Spleen (tissue), 11 donors: ENCODE measurements around the gene HLA-C. TPM values are rescaled to one million over a fixed set of nuclear protein-coding genes. Genes with fewer than 3 reads are reported as not detected.
"Not testable (repeated sequence)": the region's sequence is repeated elsewhere in the genome, so short reads cannot be mapped to it uniquely, and the experiment has no call there.

Experiments used
- DNase-seq: peaks from one replicate; pipeline ENCODE4 v3.0.0-alpha.2; 2020
- H3K27ac ChIP-seq, 8 donors: fragments of 200-600 bp; sonication (generic) in 7 of 8; 1 replicate in 4 of 8; 2 replicates in 4 of 8; pipeline versions ENCODE4 v1.5.0 to v1.8.0; 2016 to 2021; ENCODE audit warnings: inconsistent platforms in 4 of 8, mild to moderate bottlenecking in 4 of 8, moderate library complexity in 1 of 8
- H3K27me3 ChIP-seq, 7 donors: fragments of 200-600 bp; sonication (generic) in 6 of 7; replicated peaks in 1 of 7; 1 replicate in 4 of 7; 2 replicates in 3 of 7; pipeline versions ENCODE4 v1.5.0 to v1.8.0; 2016 to 2021; ENCODE audit warnings: inconsistent platforms in 3 of 7, mild to moderate bottlenecking in 1 of 7
- H3K36me3 ChIP-seq, 6 donors: fragments of 200-600 bp; sonication (generic) in 5 of 6; 1 replicate in 4 of 6; 2 replicates in 2 of 6; pipeline versions ENCODE4 v1.5.0 to v1.8.0; 2016 to 2021; ENCODE audit warnings: inconsistent platforms in 2 of 6
- H3K4me1 ChIP-seq, 6 donors: fragments of 200-600 bp; sonication (generic) in 5 of 6; 1 replicate in 3 of 6; 2 replicates in 3 of 6; pipeline versions ENCODE4 v1.5.0 to v1.8.0; 2016 to 2021; ENCODE audit warnings: inconsistent platforms in 3 of 6
- H3K4me3 ChIP-seq, 8 donors: fragments of 200-600 bp; sonication (generic) in 7 of 8; 1 replicate in 4 of 8; 2 replicates in 4 of 8; pipeline versions ENCODE4 v1.5.0 to v1.8.0; 2016 to 2021; ENCODE audit warnings: inconsistent platforms in 4 of 8, mild to moderate bottlenecking in 4 of 8, moderate library complexity in 2 of 8
- H3K9me3 ChIP-seq, 8 donors: fragments of 200-600 bp; sonication (generic) in 7 of 8; 1 replicate in 4 of 8; 2 replicates in 4 of 8; pipeline versions ENCODE4 v1.5.0 to v1.8.0; 2016 to 2021; ENCODE audit warnings: inconsistent platforms in 4 of 8
- CTCF ChIP-seq, 11 experiments: fragments of 200-600 bp in 7 of 11; fragments of 450-650 bp in 4 of 11; sonication (generic) in 4 of 11; IDR thresholded peaks in 8 of 11; conservative IDR thresholded peaks in 3 of 11; 1 replicate in 7 of 11; 2 replicates in 4 of 11; pipeline versions ENCODE4 v1.4.0 to v1.8.0; 2016 to 2021; ENCODE audit warnings: antibody characterized with exemption in 11 of 11, inconsistent platforms in 4 of 11, mild to moderate bottlenecking in 1 of 11
- POLR2A ChIP-seq, 3 donors: fragments of 450-650 bp; IDR thresholded peaks; one replicate each; pipeline ENCODE4 v1.5.1; 2017; ENCODE audit warnings: antibody characterized with exemption in 3 of 3, mild to moderate bottlenecking in 1 of 3
- POLR2AphosphoS5 ChIP-seq, 3 donors: sonication (generic); formaldehyde crosslinking; IDR thresholded peaks; one replicate each; pipeline ENCODE4 v1.5.1; 2017; ENCODE audit warnings: antibody characterized with exemption in 3 of 3
- WGBS, 5 donors: extraction: QIAGEN DNeasy Blood & Tissue Kit in 3 of 5; methylation state at CpG; one replicate each; pipeline versions ENCODE4 v1.1.5 to v1.1.7; 2013 to 2018; 5-methylcytosine and 5-hydroxymethylcytosine counted together
- intact Hi-C: fragments of 100-400 bp; cut with DNase I; formaldehyde crosslinking; loops from one replicate; pipeline ENCODE4 v1.15.0; 2023; ENCODE audit warnings: low total_unique reads
- polyA plus RNA-seq, 3 donors: library from polyadenylated mRNA; stranded (reverse); fragments of 200-250 nt; gene quantifications; one replicate each; pipeline ENCODE4 v1.2.1, GENCODE V29; 2013
- total RNA-seq, 7 donors: library from RNA; depleted of rRNA in 3 of 7; stranded (reverse); fragments of >200 nt in 3 of 7; fragmentation: NEBNext Ultra II Directional in 4 of 7; extraction: Animal tissue kit (Norgen Biotek cat#: 25700) in 4 of 7; gene quantifications; one replicate each; pipeline versions ENCODE4 v1.1.0 to v1.2.1, GENCODE V29; 2016 to 2021
- donor health status: healthy with polysubstance abuse.
- donor health status: DM: no; HTN: no; CAD: no; lungs with moderate emphysema.
- donor health status: DM: no; HTN: no; CAD: no.
- donor health status: Bipolar disorder and iron deficiency.
- donor health status: healthy.
- donor health status: DM: no; HTN: no; CAD: no.
- donor health status: DM: yes; HTN: yes; CAD: no.

Gene HLA-C
- total and polyA plus RNA-seq, 10 donors, result 368 to 2,036 (median 1,278) TPM

GRCh38 chr6:31287619-31288018 lies 15.7 kb upstream of the HLA-C start:
- no peak for DNase-seq
- 71 to 86% (median 78%) methylated on average over 4 of the region's 4 CpGs for WGBS, 5 donors
- Histone ChIP-seq H3K4me1 (no peaks in the 10 kb centered on the region), H3K4me3 (no peak overlapping the region), H3K27ac (no peak overlapping the region), H3K27me3 (peaks cover 0 to 8% (median 0%) of the 10 kb centered on the region in 7 donors), H3K36me3 (no peaks in the 10 kb centered on the region), H3K9me3 (no peaks in the 10 kb centered on the region)
- TF ChIP-seq CTCF (IDR thresholded peaks at IDR 0.05 in 8 of 11, conservative IDR thresholded peaks at IDR 0.05 in 3 of 11) (no peak), POLR2A (IDR thresholded peaks at IDR 0.05) (no peak), POLR2AphosphoS5 (IDR thresholded peaks at IDR 0.05) (no peak)
- intact Hi-C loops, result no loop called here

- no peaks in the 10 kb centered on the region for H3K4me1 ChIP-seq
- TF ChIP-seq CTCF (IDR thresholded peaks at IDR 0.05 in 8 of 11, conservative IDR thresholded peaks at IDR 0.05 in 3 of 11) (no peak), POLR2A (IDR thresholded peaks at IDR 0.05) (no peak), POLR2AphosphoS5 (IDR thresholded peaks at IDR 0.05) (no peak)
- DNase-seq, result no peak
- no peak overlapping the region for H3K27ac ChIP-seq
- no peak overlapping the region for H3K4me3 ChIP-seq
- 65 to 74% (median 71%) methylated on average over 2 of the region's 2 CpGs for WGBS, 5 donors
- no peaks in the 10 kb centered on the region for H3K27me3 ChIP-seq
- intact Hi-C loops, result no loop called here
- no peaks in the 10 kb centered on the region for H3K9me3 ChIP-seq
- no peaks in the 10 kb centered on the region for H3K36me3 ChIP-seq
Measured at GRCh38 chr6:31285982-31286381, 14.1 kb upstream of the HLA-C start.

- no peak for TF ChIP-seq CTCF (IDR thresholded peaks at IDR 0.05 in 8 of 11, conservative IDR thresholded peaks at IDR 0.05 in 3 of 11)
- no peak for TF ChIP-seq POLR2A (IDR thresholded peaks at IDR 0.05)
- no peak for TF ChIP-seq POLR2AphosphoS5 (IDR thresholded peaks at IDR 0.05)
- Histone ChIP-seq H3K27me3 (no peaks in the 10 kb centered on the region), H3K4me1 (no peaks in the 10 kb centered on the region), H3K27ac (no peak overlapping the region), H3K36me3 (no peaks in the 10 kb centered on the region), H3K9me3 (no peaks in the 10 kb centered on the region), H3K4me3 (no peak overlapping the region)
- 64 to 77% (median 74%) methylated on average over 3 of the region's 3 CpGs for WGBS, 5 donors
- intact Hi-C loops, result no loop called here
- DNase-seq, result no peak
Measured at GRCh38 chr6:31285486-31285885, 13.6 kb upstream of the HLA-C start.

GRCh38 chr6:31279647-31280046 lies 7.8 kb upstream of the HLA-C start:
- 86 to 95% (median 92%) methylated on average over 3 of the region's 3 CpGs for WGBS, 5 donors
- H3K27me3 ChIP-seq, H3K27ac ChIP-seq, H3K9me3 ChIP-seq, H3K4me1 ChIP-seq, intact Hi-C loops, H3K36me3 ChIP-seq, DNase-seq, H3K4me3 ChIP-seq: not testable (repeated sequence)
